Measurements from ENCODE around the gene DPYSL5. TPM values are rescaled to one million over a fixed set of nuclear protein-coding genes. Genes with fewer than 3 reads are reported as not detected.

DPYSL5 gene
- total and polyA plus RNA-seq, 2 of the 13 experiments (the other 11 are each of a cell fraction or from before 2014, with no cell fraction given) = 0.15 TPM; not detected in 1

GRCh38 chr2:26861610-26862224 is 13.8 kb downstream of the DPYSL5 start (continued):
- no peak for TF ChIP-seq DMTF1 (CRISPR knock-in tag; IDR thresholded peaks at IDR 0.05)

- ChIA-PET POLR2A (no interaction called here), CTCF (ENCODE audit: low intra/inter-chr PET ratio, low total read pairs) (no interaction called here)
- TF ChIP-seq CEBPB (IDR thresholded peaks at IDR 0.05; ENCODE audit: borderline replicate concordance, low read depth, low read length) (peak; percentile 42; the same call in 1 of the 2 replicates), KIAA2018 (CRISPR knock-in tag; IDR thresholded peaks at IDR 0.05; ENCODE audit: borderline replicate concordance) (no peak), NCOA5 (CRISPR knock-in tag; IDR thresholded peaks at IDR 0.05) (no peak)
- H3K4me1 ChIP-seq (ENCODE audit: insufficient read depth, low read length) = no peaks in the 10 kb centered on the region
- H3K27ac ChIP-seq (ENCODE audit: extremely low read length, insufficient read depth, low read length) = no peak overlapping the region
- BruUV-seq (replicated peaks) = no TSS peak
- in situ Hi-C loops (cut with HindIII; ENCODE audit: extremely low pct_ligation_motif_present, low pct_unique_long_range_greater_than_20kb) (no loop called here), intact Hi-C loops (cut with micrococcal nuclease; ENCODE audit: unreplicated experiment) (no loop called here)
- peaks cover 0 to 24% of the 10 kb centered on the region in 2 experiments; a peak in 3 of 5 replicates for H3K27me3 ChIP-seq (ENCODE audit: control insufficient read depth in 1 of 2, insufficient read depth in 2 of 2, low read length in 2 of 2)
- no peak overlapping the region for H2AFZ ChIP-seq (ENCODE audit: low read length)
- WGBS (ENCODE audit: low lambda C conversion rate) = 13% methylated on average over 2 of the region's 2 CpGs
- ATAC-seq (no peak), FAIRE-seq (no peak), DNase-seq (ENCODE audit: low spot score) (no peak)
- no peak overlapping the region for H3K4me3 ChIP-seq (replicated peaks in 1 of 3; ENCODE audit: insufficient read depth in 1 of 3, low read depth in 2 of 3, low read length in 3 of 3)
- no peaks in the 10 kb centered on the region for H3K9me3 ChIP-seq (ENCODE audit: low read length)
- H3K9ac ChIP-seq (ENCODE audit: insufficient read depth, low read depth, low read length) = no peak overlapping the region
- H3K36me3 ChIP-seq (replicated peaks in 1 of 2; ENCODE audit: control insufficient read depth in 1 of 2, insufficient read depth in 2 of 2, low read length in 2 of 2) = no peaks in the 10 kb centered on the region
- H3K79me2 ChIP-seq (ENCODE audit: insufficient read depth, low read length) = no peaks in the 10 kb centered on the region
- no peaks in the 10 kb centered on the region for H4K20me1 ChIP-seq (ENCODE audit: insufficient read depth, low read length)
- no peak overlapping the region for H3K4me2 ChIP-seq (ENCODE audit: low read depth, low read length)
Observed at GRCh38 chr2:26864226-26864625, 16.3 kb downstream of the DPYSL5 start.

Data from HepG2 (cell line).